ENCODE results near the gene NKX3-2. TPM values are rescaled to one million over a fixed set of nuclear protein-coding genes. Genes with fewer than 3 reads are reported as not detected.

Gene NKX3-2
- total RNA-seq, 1 experiment from 2014 or later: 1.4 TPM

DNA sequence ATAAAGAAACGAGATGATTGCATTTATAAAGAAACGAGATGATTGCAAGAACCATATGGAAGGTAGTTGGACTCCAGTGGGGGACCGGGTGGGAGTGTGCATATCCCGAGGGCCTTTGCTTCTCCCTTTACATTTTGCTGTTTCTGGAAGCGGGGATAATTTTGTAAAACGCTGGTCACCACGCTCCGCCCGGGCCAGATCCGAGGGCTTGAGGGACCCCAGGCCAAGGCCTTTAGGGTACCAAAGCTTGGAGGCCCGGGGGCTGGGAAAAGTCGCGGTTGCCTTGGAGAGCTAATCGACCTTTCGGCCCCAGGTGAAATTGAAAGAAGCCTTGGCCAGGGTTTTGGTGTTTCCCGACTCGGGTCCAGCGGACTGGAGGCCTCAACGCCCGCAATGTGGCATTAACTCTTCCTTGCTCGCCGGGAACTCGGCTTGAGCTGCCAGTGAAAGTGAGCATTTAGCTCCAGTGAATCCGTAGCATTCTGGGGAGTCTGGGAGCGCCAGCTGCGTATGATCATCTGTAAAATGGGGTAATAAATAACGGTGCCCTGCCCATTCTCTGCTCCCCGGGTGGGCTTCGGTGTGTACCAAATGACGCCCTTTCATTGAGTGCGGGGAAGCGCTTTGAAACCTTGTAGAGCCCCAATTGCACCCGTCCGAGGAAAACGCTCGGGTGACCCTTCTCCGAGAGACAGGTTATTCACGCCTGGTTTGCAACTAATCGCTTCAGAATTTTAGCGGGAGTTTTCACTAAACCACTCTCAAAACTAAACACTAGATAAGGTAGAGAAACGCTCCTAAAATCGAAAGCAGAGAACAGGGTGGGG is 4.5 kb downstream of the NKX3-2 start:
- no peak overlapping the region for H3K27ac ChIP-seq (ENCODE audit: low read depth, low read length)
- DNase-seq (ENCODE audit: low read depth, low spot score) (no peak), ATAC-seq (no peak)
- H3K4me3 ChIP-seq (replicated peaks in 1 of 2; ENCODE audit: low read depth in 1 of 2, low read length in 2 of 2): no peak overlapping the region
- ChIA-PET POLR2A (no interaction called here), RAD21 (ENCODE audit: low non-redundant PET in 1 of 2, low total read pairs in 2 of 2, uncharacterized antibody in 2 of 2, unreplicated experiment in 2 of 2) (no interaction called here), CTCF (no interaction called here)
- peaks cover 3 to 4% of the 10 kb centered on the region in 2 experiments; a peak in 2 of 4 replicates for H3K4me1 ChIP-seq (ENCODE audit: control insufficient read depth in 1 of 2, insufficient read depth in 2 of 2, low read length in 2 of 2)
- H3K27me3 ChIP-seq (ENCODE audit: insufficient read depth, low read length): no peaks in the 10 kb centered on the region
- H3K36me3 ChIP-seq (ENCODE audit: control insufficient read depth in 1 of 2, insufficient read depth in 2 of 2, low read length in 2 of 2): no peaks in the 10 kb centered on the region
- no peaks in the 10 kb centered on the region for H3K79me2 ChIP-seq (ENCODE audit: insufficient read depth, low read length)
- H2AFZ ChIP-seq (ENCODE audit: low read depth, low read length, poor library complexity, severe bottlenecking): no peak overlapping the region
- no peak overlapping the region for H3K9ac ChIP-seq (ENCODE audit: low read length)
- TF ChIP-seq SP1 (IDR thresholded peaks at IDR 0.05; ENCODE audit: low read depth) (no peak), ATF3 (IDR thresholded peaks at IDR 0.05) (no peak), YY1 (IDR thresholded peaks at IDR 0.05; ENCODE audit: extremely low read depth, insufficient replicate concordance, low read depth, low read length) (no peak), POLR2A (IDR thresholded peaks at IDR 0.05; ENCODE audit: borderline replicate concordance, extremely low read depth, insufficient read depth, insufficient read length) (no peak), EGR1 (IDR thresholded peaks at IDR 0.05; ENCODE audit: low read depth) (no peak), SRF (IDR thresholded peaks at IDR 0.05; ENCODE audit: low read depth) (no peak), EZH2 (IDR thresholded peaks at IDR 0.05) (no peak), ZFX (IDR thresholded peaks at IDR 0.05) (no peak), JUND (IDR thresholded peaks at IDR 0.05) (no peak), ZNF274 (IDR thresholded peaks at IDR 0.05; ENCODE audit: low read depth, low read length) (no peak), RAD21 (IDR thresholded peaks at IDR 0.05; ENCODE audit: low read depth) (no peak), CBX3 (IDR thresholded peaks at IDR 0.05; ENCODE audit: low read depth) (no peak), CTCF (IDR thresholded peaks at IDR 0.05 in 2 of 3, conservative IDR thresholded peaks at IDR 0.05 in 1 of 3; ENCODE audit: borderline replicate concordance in 1 of 3, insufficient read depth in 1 of 3, low read depth in 2 of 3, low read length in 2 of 3) (no peak), ZBTB33 (IDR thresholded peaks at IDR 0.05; ENCODE audit: extremely low read depth, insufficient replicate concordance, low read length) (no peak), POLR2AphosphoS5 (IDR thresholded peaks at IDR 0.05; ENCODE audit: low read depth, low read length) (no peak), ELF1 (IDR thresholded peaks at IDR 0.05; ENCODE audit: borderline replicate concordance, low read depth) (no peak), FOSL1 (IDR thresholded peaks at IDR 0.05; ENCODE audit: low read depth) (no peak), MAX (IDR thresholded peaks at IDR 0.05) (no peak), CEBPB (IDR thresholded peaks at IDR 0.05; ENCODE audit: low read depth) (no peak)
- TF ChIP-seq, protein P1, sequence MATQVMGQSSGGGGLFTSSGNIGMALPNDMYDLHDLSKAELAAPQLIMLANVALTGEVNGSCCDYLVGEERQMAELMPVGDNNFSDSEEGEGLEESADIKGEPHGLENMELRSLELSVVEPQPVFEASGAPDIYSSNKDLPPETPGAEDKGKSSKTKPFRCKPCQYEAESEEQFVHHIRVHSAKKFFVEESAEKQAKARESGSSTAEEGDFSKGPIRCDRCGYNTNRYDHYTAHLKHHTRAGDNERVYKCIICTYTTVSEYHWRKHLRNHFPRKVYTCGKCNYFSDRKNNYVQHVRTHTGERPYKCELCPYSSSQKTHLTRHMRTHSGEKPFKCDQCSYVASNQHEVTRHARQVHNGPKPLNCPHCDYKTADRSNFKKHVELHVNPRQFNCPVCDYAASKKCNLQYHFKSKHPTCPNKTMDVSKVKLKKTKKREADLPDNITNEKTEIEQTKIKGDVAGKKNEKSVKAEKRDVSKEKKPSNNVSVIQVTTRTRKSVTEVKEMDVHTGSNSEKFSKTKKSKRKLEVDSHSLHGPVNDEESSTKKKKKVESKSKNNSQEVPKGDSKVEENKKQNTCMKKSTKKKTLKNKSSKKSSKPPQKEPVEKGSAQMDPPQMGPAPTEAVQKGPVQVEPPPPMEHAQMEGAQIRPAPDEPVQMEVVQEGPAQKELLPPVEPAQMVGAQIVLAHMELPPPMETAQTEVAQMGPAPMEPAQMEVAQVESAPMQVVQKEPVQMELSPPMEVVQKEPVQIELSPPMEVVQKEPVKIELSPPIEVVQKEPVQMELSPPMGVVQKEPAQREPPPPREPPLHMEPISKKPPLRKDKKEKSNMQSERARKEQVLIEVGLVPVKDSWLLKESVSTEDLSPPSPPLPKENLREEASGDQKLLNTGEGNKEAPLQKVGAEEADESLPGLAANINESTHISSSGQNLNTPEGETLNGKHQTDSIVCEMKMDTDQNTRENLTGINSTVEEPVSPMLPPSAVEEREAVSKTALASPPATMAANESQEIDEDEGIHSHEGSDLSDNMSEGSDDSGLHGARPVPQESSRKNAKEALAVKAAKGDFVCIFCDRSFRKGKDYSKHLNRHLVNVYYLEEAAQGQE (IDR thresholded peaks at IDR 0.05; ENCODE audit: low read depth): no peak
- H3K9me3 ChIP-seq (ENCODE audit: control insufficient read depth in 1 of 2, insufficient read depth in 1 of 2, low read depth in 1 of 2, low read length in 2 of 2): no peaks in the 10 kb centered on the region
- H4K20me1 ChIP-seq (ENCODE audit: insufficient read depth): no peaks in the 10 kb centered on the region
- H3K4me2 ChIP-seq (ENCODE audit: low read length): no peak overlapping the region
- no peaks in the 10 kb centered on the region for H3K9me2 ChIP-seq (ENCODE audit: insufficient read depth)
- BruUV-seq (replicated peaks): no TSS peak
- intact Hi-C loops (cut with micrococcal nuclease): loop anchor here (10.0 kb wide), 1 partner anchor 135 kb away; no protein-coding TSS in a partner anchor
